Fibroblast of upper back skin (primary cell): ENCODE results near the gene LRRK1.

Source experiments
- DNase-seq: peaks from one replicate; pipeline ENCODE4 v3.0.0-alpha.2; 2013

The LRRK1 gene

DNA sequence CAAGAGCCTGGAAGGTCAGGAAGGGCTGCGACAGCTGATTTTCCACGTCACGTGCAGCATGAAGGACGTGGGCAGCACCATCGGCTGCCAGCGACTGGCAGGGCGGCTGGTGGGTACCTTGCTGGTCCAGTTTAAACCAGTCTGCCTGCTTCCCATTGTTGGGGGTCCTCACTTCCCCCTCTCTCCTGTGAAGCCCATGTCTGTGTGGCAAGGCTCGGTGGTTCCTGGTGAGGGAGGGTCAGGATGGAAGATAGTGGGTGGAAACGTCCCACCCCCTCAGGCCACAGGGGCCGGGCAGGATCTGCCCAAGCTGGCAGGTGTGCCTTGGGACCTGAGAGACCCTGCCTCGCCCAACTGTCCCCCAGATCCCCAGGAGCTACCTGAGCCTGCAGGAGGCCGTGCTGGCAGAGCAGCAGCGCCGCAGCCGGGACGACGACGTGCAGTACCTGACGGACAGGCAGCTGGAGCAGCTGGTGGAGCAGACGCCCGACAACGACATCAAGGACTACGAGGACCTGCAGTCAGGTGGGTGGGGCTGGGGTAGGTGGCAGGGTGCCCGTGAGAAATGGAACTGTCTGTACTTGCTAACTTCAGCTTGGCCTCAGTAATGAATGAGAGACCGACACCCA is 108.2 kb downstream of the LRRK1 start:
- DNase-seq: no peak

DNA sequence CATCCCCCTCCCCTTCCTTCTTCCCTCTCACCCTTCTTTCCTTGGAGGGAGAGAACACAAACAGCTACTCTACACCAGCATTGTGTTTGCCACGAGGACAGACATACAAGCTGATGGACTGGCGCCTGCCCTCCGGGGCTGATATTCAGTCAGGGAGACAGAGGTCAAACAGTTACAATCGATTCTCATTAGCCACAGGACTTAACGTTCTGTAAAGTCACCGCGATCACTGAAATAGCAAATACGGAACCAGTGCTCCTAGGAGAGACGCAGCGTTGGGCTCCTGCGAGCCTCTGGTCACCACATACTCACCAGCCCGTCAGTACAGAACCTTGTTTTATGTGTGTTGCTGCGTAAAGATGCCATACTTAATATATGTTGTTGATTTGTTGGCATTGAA is 108.8 kb downstream of the LRRK1 start:
- no peak for DNase-seq

DNA sequence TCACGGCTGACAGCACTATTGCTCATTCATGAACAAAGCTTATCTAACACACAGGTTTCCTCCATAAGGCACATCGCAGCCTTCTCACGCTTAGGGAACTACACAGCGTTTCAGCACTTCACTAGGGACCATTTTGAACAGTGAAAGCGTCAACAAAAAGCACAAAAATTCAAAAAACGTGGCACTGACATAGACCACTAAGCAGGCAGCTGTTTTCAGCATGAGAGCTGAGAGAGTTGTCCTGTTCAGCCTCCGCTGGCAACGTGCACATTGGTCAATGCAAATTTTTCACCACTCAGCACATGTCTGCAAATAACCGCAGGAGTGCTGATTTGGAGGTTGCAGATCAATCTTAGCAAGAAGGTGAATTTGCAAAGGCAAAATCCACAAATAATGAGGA is 109.2 kb downstream of the LRRK1 start:
- DNase-seq: no peak

DNA sequence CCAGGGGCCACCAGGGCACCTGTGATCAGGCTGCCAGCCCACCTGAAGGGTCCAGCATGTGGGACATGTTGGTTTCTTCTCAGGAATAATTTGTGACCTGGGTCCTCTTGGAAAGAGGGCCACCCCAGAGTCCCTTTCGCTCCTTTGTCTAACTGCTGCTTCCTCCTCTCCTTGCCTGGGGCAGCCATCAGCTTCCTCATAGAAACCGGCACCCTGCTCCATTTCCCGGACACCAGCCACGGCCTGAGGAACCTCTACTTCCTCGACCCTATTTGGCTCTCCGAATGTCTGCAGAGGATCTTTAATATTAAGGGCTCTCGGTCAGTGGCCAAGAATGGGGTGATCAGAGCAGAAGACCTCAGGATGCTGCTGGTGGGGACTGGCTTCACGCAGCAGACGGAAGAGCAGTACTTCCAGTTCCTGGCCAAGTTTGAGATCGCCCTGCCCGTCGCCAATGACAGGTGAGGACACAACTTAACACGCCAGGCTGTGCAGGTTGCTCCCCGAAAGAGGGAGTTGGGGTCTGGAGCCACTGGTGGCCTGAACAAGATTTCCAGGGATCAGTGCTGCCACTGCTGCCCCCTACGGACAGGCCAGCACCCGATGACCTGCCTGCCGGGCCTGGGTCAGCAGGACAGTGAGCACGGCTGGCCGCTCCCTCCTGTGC is 109.7 kb downstream of the LRRK1 start:
- no peak for DNase-seq

DNA sequence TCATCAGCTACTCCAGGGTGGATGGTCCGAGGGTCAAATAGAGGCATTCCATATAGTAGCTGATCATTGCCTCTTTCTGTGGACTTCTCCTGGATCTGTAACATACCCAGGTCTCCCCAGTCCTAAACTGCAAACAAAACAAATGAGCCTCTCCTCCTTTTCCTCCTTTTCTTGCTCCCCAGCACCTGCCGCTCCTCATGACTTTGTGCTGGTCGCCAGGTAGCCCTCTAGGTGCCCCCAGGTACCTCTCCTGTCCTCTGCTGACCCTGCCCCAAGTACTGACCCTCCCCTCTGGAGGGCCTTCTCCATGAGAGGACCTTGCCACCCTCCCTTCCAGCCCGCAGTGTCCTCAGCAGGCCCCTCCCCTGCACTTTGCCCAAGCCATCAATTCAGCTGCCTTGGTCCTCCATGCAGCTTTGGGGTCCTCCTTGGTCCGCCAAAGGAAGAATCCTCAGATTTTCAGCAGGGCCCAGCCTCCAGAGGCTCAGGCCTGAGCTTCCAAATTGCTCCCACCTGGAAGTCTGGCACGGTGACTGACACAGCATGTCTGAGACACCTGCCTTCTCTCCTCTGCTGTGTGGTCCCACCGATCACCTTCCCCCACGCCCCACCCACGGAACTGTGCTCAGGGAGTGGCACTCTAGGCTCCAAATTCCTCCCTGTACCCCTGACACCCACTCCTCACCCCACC is 111.0 kb downstream of the LRRK1 start:
- no peak for DNase-seq

DNA sequence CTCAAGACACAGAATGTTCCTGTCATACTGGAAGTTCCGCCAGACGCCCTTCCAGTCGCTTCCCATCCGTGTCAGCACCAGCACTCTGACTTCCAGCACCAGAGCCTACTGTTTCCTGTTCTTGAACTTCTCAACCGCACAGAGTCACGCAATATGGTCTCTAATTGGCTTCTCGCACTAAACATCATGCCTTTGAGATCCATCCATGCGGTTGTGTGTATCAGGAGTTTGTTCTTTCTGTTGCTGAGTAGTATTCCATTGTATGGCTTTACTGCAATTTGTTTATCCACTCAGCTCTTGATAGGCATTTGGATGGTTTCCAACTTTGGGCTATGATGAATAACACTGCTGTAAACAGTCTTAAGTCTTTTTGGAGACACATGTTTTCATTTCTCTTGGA is 112.1 kb downstream of the LRRK1 start:
- no peak for DNase-seq

DNA sequence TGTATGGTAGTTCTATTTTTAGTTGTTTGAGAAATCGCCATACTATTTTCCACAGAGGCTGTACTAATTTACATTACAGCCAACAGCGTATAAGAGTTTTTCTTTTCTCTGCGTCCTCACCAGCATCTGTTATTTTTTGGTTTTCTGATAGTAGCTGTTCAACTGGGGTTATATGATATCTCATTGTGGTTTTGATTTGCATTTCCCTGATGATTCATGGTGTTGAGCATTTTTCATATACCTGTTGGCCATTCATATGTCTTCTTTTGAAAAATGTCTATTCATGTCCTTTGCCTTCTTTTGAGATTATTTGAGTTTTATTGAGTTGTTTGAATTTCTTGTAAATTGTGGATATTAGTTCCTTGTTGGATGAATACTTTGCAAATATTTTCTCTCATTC is 114.6 kb downstream of the LRRK1 start:
- DNase-seq: no peak

DNA sequence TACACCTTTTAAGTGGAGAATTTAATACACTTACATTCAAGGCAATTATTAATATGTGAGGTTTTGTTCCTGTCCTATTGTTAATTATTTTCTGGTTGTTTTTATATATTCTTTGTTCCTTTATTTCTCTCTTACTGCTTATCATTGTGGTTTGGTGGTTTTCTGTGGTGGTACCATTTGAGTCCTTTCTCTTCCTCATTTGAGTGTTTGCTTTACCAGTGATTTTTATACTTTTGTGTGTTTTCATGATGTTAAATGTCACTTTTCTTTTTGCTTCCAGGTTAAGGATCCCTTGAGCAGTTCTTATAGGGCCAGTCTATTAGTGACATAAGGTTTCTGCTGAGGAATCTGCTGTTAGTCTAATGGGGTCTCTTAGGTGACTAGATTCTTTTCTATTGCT is 116.5 kb downstream of the LRRK1 start:
- no peak for DNase-seq

DNA sequence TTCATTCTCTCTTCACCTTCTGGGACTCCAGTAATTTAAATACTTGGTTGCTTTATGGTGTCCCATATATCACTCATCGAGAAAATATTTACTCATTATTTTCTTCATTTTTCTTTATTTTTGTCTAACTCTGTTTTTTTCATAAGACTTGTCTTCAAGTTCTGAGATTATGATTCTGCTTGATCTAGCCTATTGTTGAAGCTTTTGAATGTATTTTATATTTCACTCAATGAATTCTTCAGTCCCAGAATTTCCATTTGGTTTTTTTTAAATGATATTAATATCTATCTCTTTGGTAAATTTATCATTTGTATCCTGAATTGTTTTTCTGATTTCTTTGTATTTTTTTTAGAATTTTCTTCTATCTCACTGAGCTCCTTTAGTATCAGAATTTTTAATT is 117.0 kb downstream of the LRRK1 start:
- no peak for DNase-seq

DNA sequence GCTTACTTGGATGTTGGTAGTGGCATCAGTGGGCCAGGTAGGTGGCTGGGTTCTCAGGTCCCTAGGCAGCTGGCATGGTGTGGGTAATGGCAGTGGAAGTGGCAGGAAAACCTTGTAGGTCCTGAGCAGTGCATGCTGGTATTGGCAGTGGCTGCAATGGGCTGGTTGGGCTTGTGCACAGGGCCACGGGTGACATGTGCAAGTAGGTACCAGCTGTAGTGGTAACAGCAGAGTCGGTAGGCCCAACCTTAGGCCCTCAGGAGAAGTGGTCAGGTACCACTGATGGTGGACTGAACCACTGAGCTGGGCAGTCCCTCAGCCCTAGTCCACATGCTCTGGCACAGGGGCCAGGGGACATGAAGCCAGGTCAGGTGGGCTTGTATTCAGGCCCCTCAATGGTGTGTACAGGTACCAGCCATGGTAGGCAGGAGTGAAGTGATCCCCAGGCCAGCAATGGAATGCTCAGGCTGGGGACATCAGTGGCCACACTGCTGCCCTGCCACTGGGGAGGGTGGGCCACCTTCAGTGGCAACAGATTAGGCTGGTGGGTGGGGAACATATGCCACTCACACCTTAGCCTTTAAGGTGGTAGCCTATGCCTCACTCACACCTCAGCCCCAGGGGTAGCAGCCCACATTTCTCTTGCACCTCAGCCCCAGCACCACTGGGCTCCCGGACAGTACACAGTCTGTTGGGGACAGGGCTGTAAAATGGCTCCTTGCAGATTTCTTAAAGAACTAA is 118.1 kb downstream of the LRRK1 start:
- DNase-seq: no peak

DNA sequence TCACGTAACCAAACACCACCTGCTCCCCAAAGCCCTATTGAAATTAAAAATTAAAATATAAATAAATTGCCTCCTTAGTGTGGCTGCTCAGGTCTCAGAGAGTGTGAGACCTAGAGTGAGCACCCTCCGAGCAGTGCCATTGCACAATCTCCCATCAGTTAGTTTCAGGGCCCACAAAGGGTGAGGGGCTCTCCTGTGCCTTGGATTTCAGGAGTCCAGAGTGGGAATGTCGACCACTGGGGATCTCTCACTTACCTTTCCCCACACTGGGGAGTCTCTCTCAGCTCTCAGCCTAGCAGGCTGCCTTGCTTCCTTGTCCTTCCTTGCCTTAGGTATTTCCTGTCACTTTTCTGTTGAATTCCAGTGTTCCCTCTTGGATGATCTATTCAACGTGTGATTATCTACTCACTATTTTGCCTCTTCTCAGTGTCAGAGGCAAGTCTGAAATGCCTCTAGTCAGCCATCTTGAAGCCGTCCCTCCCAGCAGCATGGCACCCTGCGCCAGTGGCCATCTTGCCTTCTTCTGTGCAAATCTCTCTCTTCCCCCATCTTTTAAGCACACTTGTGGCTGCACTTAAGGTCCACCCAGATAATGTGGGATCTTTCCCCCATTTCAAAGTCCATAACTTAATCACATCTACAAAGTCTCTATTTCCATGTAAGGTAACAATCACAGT is 119.3 kb downstream of the LRRK1 start:
- DNase-seq: no peak

DNA sequence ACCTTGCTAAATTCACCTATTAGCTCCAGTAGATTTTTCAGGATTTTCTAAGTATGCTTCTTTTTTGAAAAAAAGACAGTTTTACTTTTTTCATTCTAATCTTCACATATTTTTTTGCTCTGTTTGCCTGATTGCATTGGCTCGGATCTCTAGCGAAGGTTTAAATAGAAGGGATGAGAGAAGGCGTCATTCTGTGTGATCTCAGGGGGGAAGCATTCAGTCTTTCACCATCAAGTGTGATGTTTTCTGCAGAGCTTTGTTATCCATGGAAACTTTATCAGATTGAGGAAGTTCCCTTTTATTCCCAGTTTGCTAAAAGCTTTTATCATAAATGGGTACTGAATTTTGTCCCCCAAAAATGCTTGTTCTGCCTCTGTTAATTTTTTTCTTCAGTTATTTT is 120.3 kb downstream of the LRRK1 start:
- no peak for DNase-seq

DNA sequence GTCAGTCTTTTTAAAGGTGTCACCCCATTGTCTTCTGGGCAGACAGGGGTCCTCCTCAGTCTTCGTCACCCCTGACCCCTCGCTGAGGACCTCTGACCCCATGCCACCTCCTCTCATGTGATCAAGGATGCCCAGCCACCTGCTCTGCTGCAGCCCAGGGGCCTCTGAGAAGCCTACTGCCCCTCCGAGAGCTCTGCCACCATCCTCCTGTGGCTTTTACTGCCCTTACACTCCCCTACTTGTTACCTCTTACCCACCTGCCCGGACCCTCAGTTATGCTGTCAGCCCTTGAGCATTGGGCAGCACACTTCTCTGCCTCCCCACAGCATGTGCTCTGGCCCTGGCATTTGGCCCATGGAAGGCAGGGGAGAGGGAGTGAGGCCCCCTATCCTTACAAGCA is 123.2 kb downstream of the LRRK1 start:
- DNase-seq: no peak

DNA sequence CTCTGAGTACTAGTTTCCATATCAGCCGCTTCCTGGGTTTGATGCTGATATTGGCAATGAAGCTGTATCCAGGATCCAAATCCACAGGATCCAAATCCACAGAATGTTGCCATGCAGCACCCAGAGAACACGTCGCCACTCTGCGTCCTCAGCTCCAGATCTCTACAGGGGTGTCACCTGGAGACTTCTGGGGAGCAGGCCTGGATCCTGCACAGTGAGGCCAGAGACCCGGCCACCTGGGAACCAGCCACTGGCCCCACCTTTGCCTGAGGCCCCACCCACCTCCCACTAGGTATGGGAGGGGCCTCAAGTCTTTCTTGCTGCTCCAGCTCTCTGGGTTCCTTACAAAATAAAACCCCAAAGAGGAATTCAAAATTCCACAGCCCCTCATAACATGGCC is 123.9 kb downstream of the LRRK1 start:
- no peak for DNase-seq

DNA sequence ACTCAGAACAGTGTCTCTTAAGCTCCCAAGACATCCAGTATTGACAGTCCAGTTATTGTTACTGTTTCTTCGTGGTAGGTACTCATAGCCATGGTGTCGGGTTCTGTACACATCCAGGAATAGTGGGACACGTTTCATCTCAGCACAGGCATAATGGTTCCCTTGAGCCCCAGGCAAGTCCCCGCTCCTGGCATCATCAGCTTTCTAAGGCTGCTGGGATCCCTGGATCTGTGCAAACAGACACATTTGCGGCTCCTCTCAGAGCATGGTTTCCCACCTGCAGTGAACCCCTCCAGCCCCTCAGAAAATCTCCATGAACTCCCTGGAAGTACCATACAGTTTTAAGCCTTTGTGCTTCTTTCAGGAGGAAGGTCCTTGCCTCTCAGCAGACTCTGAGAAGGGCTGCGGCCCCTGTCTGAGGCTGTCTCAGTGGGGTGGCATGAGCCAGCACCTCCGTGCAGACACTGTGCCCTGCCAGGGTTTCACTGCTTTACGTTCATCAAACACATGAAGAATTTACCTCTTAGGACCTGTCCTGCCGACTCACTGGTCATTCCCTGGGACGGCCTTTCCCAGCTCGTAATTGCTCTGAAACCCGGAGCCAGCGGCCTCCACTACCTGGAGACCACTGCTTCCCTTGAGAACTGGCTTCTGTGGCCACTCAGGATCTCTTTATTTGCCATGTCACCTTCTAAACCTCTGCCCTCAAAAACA is 124.9 kb downstream of the LRRK1 start:
- no peak for DNase-seq

DNA sequence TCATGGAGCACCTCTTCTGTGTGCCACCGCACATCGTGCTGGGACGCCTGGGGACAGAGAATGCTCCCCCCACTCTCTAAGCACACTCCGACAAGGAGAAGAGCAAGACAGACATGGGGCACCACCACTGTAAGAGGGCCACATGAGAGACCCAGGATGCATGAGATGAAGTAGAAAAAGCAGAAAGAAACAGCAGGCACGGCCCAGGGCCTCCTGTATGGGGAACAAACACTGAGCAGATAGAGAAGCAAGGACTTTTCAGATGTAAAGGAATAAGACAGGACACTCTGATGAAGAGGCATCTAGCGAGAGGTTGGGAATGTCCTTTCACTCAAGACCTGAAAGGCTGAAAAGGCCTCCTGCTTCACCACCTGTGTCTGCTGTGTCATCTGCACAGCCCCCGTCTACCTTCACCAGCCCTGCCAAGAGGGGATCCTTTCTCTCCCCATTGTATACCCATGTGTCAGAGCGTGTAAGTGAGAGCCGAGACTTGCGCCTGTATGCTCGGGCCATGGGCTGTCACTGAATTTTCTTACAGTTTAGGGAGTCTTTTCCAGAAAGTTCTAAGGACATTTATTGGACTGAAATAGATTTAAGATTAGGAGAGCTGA is 125.6 kb downstream of the LRRK1 start:
- no peak for DNase-seq

DNA sequence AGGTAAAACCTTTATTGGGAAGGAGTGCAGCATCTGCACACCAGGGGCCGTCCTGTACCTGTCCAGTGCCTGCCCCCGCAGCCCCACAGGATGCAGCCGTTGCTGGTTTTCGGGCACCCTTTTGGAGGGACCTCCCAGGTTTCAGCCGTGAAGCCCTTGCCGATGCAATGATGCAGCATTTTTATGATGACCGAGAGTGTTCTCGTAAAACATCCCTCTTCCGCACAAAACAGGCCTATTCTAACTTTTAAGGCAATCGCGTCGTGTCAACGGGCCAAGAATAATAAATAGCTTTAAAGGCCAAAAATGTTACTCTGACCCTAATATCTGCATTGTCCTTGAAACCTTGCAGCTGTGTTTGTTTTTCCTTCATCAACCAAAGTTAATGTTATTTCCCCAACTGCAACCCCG is 126.1 kb downstream of the LRRK1 start:
- DNase-seq: no peak

DNA sequence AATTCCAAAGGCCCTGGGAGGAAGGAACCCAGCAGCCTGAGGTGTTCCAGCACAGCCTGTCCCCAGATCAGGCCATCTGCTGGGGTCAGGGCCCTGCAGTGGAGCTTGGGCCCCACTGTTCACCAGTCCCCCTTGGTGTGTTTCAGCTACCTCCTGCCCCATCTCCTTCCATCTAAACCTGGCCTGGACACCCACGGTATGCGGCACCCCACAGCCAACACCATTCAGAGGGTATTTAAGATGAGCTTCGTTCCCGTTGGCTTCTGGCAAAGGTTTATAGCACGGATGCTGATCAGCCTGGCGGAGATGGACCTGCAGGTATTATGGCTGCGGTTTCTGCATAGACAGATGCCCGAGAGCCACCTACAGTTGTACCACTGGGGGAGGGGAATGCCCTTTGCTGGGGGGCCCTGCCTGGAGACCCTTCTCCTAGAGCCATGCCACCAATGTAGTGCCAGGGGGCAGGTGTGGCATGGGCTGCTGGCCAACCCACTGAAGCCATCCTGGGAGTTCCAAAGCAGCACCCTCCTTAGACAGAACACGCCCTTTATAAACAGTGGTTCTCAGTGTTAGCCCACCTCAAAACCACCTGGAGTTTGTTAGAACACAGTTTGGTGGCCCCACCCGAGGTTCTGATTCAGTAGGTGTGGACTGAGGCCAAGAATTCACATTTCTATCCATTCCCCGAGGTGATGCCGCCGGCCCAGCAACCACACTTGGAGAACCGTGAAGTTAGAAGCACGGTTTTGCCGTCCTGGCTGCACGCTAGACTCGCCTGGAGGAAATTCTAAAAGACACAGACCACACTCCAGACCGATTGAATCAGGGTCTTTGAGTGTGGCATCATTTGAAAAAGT is 126.9 kb downstream of the LRRK1 start:
- DNase-seq: no peak

DNA sequence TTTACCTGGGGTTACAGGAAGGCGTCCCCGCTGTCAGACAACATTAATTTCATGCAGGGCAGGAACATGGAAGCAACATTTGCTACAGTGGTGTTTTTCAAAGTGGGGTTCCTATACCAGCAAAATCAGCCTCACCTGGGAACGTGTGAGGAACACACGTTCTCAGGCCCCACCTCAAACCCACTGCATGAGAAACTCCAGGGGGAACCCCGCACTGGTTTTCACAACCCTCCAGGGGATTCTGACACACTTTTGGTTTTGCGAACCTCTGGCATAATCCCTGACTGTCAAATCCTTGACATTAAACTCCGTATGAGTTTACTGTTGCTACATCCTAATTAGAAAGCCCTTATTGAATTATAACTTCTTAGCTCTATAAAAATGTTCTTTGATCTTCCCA is 127.7 kb downstream of the LRRK1 start:
- no peak for DNase-seq

DNA sequence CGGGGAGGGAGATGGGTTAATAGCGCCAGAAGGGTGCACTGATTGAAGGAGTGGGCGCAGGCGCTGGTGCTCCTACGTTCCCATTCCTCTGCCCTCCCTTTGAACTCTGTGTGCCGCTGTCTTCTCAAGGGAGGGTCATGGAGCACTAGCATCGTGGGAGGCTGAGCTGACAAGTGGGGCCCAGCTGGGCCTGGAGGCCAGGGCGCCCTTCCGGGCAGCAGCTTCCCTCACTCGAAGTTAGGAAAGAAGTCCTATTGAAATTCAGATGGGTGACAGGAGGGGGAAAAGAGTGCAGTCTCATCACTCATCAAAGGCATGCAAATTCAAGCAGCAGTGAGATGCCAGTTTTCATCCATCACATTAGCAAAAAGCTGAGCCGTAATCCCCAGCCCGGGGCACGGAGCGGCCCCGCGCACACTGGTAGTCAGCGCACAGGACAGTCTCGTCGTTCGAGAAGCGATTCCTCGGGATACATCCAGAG is 128.2 kb downstream of the LRRK1 start:
- no peak for DNase-seq

DNA sequence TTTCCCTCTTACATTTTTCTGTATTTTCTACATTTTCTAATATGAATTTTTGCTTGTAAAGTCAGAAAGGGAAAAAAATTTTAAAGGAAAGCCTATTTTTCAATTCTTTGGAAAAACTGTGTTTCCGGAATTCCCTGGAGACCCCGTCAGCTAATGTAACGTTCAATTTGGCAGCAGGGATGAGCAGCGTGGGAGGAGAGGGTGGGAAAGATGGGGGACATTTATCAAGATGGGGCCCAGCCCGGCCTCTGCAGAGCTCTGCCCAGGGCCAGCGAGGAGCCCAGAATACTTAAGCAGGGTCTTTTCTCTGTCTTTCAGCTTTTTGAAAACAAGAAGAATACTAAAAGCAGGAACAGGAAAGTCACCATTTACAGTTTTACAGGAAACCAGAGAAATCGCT is 129.0 kb downstream of the LRRK1 start:
- DNase-seq: no peak
